Amniotic epithelial cell (primary cell): ENCODE measurements around the gene ALLC.

Experiments used
- DNase-seq: peaks from one replicate; pipeline ENCODE4 v3.0.0-alpha.2; 2010; ENCODE audit warnings: low read depth

The ALLC gene

DNA sequence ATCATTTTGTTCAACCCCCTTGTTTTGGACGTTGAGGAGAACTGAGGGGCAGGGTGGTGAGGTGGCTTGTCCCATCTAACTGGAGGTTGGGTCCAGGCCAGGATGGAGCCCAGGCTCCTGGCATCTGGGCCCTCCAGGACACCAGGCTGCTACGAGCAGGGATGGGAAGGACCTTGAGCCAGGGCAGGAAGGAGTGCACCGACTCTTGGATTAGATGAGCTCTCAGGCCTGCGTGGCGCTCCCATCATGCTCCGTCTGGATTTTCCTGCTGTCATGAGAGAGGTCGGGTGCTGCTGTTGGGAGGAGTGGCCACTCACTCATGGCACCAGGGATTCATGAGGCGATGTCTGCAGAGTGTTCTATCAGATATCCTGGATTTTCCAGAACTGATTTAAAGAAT, 18.3 kb upstream of the ALLC start:
- DNase-seq, result no peak

DNA sequence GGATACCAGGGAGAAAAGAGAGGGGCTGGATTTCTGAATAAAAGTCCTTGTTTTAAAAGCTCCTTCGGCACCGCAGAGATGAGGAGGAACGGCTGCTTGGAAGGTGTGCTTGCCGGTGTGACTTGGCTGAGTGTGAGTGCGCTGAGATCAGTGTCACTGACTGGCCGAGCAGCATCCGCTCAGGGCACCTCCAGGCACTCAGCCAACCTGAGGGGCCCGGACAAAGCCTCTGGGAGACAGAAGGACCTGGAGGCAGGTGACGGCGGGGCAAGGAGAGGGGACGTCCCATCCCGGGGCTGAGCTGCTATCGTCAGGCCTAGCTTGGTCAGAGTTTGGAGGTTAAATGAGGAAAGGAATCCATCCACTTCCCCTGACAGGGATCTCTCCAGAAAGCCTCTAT, 16.8 kb upstream of the ALLC start:
- no peak for DNase-seq

DNA sequence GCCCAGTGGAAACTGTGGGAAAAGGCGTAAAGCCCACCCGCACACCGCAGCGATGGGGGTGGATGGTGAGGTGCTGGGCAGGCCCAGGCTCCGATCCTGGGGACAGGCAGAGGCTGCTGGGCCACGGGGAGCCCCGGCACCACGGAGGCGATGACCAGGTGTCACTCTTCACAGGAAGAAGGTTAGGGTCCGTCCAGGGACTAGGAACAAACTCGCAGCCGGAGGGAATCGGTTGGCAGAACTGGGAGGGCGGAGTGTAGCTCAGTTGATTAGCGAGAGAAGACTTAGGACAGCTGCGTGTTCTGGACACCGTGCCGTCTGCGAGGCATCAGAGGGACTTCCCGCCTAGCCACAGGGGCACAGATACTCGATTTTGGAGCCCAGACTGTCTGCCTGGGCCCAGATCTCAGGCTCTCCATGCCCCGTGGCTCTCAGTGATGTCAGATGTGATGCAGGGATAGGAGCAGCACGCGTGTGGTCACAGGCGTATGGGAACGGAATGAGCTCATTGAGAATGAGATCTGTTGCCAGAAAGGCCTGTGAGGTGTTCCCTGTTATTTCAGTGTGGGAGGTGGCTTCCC, 16.1 kb upstream of the ALLC start:
- no peak for DNase-seq

DNA sequence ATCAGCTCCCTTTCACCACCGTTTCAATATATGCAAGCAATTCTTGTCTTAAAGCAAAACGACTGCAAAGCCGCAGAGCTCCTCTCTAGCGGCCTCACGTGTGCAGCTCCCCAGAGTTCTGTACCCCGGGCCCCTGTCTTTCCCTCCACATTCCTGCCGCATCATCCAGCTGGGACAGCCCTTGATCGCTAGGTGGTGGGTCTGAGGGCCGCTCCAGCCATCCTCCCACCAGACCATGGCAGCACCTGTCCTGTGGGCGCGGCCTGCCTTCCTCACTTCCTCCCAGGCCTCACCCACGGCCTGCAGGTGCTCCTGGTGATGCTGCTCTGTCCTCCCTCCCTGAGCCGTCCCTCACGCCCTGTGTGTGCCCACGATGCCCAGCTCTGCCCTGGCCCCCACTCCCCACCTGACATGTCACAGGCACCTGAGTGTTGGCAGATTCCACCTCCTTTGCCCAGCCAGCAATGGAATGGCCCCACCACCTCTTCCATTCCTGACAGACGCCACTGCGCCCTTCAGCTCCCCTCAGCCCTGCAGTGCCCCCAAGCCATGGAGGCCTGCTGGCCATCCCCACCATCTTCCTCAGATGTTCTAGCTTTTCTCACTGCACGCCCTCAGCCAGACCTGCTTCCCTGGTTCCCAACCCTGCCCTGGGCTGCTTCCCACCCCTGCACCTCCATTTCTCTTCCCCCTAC, 15.3 kb upstream of the ALLC start:
- no peak for DNase-seq

DNA sequence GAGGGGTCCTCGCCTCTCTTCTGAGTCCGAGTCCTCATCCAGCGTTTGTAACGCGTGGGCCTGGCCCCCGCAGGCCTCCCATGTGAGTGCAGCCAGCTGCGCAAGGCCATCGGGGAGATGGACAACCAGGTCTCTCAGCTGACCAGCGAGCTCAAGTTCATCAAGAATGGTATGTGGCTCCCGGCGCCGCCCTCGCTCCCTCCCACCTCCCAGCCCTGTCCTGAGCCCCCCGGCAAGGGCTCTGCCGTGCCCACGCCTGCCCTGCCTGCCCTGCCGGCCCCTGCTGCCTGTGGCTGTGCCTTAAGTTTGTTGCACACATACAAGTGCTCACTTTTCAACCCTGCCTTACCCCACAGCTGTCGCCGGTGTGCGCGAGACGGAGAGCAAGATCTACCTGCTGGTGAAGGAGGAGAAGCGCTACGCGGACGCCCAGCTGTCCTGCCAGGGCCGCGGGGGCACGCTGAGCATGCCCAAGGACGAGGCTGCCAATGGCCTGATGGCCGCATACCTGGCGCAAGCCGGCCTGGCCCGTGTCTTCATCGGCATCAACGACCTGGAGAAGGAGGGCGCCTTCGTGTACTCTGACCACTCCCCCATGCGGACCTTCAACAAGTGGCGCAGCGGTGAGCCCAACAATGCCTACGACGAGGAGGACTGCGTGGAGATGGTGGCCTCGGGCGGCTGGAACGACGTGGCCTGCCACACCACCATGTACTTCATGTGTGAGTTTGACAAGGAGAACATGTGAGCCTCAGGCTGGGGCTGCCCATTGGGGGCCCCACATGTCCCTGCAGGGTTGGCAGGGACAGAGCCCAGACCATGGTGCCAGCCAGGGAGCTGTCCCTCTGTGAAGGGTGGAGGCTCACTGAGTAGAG, 14.4 kb upstream of the ALLC start:
- no peak for DNase-seq

DNA sequence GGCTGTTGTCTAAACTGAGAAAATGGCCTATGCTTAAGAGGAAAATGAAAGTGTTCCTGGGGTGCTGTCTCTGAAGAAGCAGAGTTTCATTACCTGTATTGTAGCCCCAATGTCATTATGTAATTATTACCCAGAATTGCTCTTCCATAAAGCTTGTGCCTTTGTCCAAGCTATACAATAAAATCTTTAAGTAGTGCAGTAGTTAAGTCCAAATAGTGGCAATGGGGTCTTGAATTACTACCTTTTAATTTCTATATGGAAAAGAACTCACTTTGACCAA, 13.8 kb upstream of the ALLC start:
- DNase-seq, result no peak

DNA sequence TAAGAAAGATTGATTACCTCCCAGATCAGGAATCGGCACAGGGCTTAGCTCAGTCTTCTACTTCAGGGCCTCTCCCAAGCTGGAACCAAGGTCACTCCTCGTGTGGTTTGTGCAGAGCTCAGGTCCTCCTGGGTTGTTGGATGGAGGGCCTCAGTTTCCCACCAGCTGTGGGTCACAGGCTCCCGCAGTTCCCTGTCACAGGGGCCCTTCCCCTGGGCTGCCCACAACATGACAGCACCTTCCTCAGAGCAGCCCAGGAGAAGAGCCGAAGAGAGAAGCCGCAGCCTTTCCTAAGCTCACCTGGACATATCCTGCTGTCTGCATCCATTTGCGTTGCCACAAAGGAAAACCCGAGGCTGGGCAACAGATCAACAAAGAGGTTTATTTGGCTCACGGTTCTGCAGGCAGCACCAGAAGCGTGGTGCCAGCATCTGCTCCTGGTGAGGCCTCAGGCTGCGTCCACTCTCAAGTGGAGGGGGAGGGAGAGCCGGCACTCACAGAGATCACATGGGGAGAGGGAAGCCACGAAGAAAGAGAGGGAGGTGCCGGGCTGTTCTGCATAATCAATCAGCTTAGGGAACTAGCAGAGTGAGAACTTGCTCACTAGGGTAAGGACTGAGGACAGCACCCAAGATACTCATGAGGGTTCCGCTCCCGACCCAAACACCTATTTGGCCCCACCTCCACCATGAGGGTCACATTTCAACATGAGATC, 13.0 kb upstream of the ALLC start:
- DNase-seq, result no peak

DNA sequence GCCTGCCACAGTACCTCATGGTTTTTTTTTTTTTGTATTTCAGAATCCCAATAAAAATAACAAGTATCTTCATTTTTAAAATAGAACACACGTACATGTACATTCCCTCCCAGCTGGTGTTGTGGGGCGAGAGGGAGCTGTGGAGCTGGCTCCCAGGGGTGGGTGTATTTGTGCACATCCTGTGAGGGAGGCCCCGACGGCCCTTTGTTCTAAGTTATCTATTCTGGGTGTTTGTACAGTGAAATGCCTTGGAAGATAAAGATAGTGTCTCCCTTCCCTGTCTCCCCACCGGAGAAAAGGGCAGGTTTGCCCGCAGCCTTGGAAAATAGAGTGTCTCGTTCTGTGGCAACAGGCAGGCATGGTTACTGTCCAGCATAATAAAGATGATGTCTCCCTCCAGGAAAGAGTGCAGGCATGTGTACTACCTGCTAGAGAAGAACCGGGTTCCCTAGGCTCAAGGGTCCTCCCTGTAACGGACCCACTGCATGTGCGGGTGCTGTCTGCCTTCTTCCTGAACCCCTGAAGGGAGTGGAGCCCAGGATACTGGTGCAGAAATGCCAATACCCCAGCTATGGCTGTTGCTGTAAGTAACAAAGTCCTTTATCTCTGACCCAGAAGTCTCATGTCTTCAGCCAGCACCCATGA, 12.1 kb upstream of the ALLC start:
- DNase-seq, result no peak

DNA sequence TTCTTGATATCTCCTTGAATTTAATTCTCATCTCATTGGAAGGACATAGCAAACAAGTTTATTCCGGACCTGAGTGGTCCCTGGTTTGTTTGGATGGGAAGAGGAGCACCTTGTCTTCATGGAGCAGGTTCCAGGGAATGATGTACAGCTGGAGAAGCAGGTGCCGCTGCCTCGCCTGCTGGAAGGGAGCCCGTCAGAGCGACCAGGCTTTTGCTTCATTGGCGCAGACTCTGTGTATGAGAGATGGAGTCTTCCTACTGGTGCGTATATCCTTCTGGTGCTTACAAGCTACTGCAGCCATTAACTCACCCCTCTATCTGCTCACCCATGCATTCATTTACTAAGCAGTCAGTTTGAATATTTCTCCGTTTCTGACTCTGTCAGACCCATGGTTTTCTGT, 11.6 kb upstream of the ALLC start:
- DNase-seq, result no peak

DNA sequence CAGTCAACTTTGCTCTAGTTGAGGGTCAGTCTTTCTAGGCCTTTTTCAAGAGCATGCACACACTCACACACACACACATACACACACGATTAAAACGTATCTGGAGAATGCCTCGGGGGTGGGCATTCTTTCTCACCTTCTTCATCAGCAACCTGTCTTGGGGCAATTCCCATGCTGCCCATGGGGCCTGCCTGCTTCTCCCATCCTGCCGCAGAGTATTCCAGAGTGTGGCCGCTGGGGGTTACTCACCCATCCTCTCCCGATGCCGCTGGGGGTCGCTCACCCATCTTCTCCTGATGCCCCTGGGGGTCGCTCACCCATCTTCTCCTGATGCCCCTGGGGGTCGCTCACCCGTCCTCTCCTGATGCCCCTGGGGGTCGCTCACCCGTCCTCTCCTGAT, 10.8 kb upstream of the ALLC start:
- no peak for DNase-seq

DNA sequence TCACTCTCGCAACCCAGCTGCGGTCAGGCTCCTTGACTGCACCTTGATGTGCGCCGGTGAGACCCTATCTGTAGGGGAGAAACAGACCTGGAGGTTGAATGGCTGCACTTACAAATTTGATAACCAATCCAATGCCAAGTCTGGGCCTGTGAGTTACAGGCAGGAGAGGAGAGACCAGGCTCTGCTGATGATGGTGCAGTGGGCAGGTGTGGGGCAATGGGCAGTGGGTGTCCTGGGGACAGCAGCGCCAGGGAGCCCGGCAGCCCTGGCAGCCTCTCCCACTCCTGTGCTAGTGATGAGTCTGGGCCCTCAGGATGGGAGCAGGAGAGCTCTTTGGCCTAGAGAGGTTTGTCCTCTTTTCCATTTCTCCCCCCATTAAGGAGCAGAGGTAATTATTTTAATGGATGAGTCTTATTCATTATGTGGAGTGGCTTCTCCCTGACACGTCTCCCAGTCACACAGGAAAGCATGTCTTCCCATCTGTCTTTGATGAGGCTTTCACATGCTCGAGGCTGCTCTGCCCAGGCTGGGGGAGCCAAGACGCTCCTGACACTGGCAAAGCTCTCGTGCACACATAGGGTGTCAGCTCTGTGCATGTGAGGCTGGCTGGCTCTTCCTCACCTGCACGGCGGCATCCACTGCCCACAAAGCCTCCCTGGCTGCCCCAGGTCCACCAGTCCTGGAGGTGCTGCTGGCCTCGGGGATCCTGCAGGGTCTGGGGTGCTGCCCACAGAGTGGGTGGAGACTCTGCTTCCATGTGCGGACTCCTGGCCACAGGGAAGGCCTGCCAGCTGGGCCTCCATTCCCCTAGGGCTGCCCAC, 10.0 kb upstream of the ALLC start:
- no peak for DNase-seq

DNA sequence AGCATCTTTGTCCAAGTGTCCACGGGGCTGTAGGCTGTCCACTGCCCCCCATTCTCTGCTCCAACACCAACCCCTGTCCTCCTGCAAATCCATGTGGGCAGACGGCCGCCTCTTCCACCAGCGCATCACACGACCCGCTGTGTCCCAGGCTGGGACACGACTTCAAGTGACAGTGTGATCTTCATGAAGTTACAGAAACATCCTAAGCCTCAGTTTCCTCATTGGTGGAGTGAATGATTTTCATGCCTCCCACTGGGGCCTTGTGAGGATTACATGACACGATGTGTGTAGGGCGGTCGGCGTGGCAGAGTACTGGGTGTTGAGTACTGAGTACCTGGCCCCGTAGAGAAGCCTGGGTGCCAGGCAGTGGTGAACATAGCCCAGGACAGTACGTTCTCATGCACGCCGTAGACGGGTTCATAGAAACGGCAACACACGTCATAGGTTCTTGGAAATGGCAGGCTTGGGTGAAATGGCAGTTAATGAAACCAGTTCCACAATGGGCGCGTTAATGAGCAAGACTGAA, 9.3 kb upstream of the ALLC start:
- no peak for DNase-seq

DNA sequence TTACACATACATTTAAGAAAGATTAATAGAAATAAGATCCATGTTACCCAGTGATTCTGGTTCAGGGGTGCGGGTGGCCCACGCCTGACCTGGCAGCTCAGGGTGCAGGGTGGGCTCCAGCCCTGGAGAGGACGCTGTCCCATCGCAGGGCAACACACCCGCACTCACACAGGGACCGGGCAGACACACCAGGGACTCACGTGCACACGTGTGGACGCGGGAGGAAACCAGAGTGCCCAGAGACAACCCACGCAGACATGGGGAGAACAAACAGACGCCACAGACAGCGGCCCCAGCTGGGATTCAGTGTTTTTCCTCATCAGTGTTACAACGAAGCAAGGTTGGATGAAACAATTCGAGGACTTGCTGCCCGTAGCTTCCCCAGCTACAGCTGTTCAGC, 8.4 kb upstream of the ALLC start:
- no peak for DNase-seq

DNA sequence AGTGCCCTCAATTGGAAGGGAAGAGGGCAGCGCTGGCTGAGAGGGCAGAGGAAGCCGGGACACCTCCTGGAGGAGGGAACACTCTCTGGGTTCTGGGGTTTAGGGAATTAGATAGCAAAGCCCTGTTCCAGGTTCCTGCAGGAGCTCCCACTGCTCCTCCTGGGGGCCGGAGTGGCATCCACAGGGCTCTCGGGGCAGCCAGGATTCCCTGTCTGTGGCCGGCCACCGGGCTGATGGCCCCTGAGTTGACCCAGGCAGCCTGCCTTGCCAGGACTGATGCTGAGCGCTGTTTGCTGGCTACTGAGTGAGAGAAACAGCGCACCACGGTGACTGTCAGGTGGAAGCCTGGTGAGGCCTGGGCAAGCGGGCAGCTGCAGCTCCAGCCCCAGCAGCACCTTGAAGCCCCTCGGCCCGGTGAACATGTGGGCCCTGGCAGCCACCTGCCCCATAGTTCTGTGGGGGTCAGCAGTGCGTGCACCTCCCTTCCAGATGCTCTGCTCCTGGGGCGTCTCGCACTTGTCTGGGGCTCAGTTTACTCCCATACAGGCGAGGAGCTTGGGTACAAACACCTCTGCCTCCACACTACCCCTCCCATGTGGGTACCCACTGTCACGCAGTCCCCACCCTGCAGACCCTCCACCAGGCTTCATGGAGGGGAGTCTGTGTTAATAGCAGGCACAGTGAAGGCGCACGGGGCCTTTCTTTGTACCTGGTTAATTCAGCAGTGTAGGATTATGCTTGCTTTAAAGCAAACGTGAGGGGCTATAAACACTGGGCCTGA, 7.7 kb upstream of the ALLC start:
- no peak for DNase-seq

DNA sequence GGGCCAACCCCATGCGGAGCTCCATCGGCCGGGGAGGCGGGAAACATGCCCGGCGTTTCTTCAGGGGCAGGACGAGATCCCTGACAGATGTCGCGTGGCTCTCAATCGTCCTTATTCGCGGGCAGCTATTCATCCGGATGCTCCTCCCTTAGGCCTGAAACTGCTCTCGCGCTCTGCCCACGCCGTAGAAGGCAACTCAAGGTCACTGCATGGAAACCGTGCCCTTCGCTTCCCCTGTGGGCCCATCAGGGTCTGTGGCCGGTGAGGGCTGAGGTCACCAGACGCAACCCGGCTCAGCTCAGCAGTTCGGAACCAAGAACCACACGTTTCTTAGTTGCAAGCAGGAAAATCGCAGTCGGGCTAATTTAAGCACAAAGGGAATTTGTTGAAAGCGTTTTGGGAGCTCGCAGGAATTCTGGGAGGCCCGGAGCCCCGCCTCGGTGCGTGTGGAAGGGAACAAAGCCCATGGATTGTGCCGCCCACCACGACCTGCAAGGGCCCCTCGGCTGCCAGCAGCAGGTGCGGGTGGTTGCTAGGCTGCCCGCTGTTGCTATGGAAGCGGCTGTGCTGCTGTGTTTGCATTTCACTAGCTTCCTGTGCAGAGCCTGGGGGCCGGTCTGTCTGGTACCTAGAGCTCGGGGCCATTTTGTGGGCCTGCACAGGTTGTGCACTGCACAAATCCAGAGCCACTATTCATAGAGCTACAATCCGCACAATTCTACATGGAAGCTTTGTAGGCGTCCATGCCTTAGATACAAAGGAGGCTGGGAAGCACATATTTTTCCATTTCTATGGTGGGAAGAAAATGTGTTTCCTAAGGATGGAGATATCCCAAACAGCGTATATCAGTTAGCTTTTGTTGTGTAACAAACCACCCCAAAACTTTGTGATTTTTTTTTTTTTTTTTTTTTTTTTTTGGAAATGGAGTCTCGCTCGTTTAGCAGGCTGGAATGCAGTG, 6.0 kb upstream of the ALLC start:
- DNase-seq, result peak; percentile 21

DNA sequence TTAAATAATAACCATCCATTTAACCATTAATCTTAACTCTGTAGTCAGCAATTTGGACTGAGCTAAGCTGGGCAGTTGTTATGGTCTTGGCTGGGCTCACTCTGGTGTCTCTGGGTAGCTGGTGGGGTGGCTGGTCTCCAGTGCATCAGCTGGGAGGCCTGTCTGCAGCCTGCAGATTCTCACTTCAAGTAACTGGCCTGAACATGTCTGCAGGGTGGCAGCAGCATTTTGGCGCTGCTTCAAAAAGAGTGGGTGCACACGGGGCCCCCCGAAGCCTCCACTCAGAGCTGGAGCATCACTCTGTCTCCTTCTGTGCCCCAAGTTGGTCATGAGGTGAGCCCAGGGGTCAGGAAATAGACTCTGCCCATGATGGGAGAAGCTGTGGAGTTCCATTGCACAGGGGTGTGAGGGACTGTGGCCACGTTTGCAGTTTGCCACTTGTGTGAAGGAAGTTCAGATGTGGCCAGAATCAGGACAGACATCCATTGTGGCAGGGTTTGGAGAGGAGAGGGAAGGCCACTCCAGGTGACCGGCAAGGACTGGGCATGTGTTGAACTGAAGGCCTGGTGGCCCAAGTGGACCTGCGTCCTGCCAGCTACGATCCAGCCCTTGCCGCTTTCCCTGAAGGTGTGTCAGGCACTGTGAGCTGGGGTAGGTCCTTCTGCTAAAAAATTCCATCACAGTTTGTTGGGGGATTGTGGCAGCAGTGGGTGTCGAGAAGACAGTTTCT, 4.9 kb upstream of the ALLC start:
- no peak for DNase-seq

DNA sequence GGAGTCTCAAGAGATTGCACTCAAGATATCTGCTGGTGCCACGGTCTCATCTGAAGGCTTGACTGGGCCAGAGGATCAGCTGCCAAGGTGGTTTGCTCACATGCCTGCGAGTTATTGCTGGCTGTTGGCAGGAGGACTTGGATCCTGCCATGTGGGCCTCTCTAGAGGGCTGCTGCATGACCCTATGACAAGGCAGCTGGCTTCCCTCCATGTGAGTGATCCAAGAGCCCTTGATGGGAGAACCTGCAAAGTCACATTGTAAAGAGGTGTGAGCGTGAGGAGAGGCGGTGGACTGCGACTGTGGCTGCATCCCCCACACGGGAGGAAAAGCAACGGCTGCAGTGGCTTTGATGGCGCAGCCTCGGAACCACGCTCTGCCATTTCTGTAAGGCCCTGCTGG, 4.0 kb upstream of the ALLC start:
- no peak for DNase-seq

DNA sequence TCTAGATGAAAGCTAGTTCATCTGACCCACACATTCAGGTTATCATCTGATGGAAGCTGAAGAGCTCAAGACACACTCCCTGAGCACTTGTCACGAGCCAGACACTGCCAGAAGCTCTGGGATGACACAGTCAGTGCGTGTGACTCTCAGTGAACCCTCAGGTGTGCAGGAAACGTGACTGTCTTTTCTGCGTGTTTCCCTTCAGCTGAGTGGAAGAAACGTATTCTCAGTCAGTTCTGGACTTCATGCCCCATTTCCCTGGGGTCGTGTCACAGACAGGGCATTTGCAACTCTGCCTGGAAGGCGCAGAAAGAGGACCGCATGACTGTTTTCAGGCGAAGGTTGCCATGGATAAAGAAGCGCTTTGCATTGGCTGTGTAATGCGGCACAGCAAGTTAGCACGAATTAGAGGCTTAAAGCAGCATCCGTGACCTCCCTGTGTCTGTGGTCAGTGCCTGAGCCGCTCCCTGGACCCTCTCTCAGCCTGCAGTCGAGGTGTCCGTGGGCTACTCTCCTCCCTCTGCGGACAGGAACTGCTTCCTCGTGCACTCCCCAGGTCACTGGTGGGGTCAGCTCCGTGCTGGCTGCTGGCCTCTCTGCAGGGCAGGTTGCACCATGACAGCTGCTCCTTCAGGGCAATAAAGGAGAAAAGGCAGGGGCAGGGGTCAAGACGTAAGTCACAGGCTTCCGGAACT, 3.3 kb upstream of the ALLC start:
- DNase-seq, result no peak
